HL-60/S4 (cell line): ENCODE measurements around the gene REN.

Experiments used
- in situ Hi-C: fragments of 300-500 bp; cut with MboI; formaldehyde crosslinking; loops from 2 replicates; pipeline ENCODE4 v1.14.3; 2022; ENCODE audit warnings: low sequenced_read_pairs

Gene REN

DNA sequence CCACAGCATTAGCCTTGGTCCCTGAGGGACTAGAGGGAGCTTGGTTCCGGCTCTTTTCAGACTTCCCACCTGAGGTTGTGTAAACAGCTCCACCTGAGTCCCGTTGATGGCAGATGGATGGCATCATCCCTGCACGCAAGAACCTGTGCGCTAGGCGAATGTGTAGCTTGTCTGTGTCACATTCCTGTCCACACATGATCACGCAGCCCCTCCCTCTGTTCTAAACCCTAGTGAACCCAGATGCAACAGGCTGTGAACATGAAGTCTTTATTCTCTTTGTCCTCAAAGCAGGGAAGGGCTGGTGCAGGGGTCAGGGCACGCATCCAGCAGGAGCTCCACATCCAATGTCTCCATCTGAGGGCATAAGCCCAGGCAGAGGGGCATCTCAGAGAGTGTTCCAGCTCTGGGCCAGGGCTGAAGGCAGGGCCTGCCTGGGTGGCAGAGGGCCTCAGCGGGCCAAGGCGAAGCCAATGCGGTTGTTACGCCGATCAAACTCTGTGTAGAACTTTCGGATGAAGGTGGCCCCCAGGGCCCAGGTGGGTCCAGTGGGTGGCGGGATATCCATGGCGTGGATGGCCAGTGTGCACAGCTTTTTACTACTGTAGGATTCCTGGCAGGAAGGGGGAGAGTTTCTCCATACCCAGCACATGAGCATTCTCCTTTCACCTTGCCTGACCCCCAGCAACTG, 11.4 kb downstream of the REN start:
- in situ Hi-C loops: no loop called here

DNA sequence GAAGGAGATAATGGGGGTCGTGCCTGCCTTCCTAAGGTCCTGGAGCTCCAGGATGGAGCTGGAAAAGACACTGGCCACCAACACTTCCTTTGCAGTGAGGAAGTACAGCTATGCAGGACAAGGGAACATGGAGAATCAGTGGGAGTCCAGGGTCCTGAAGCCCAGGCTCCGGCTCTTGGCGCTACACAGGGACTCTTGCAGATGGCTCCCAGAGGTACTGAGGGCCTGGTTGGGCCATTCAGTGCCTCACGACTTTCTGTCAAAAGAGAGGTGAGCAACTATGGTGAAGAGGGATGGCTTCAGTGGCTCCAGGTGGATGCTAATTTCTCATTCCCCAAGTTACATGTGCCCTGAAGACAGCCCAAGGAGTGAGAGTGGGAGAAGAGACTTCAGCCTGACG, 12.5 kb downstream of the REN start:
- in situ Hi-C loops: no loop called here

DNA sequence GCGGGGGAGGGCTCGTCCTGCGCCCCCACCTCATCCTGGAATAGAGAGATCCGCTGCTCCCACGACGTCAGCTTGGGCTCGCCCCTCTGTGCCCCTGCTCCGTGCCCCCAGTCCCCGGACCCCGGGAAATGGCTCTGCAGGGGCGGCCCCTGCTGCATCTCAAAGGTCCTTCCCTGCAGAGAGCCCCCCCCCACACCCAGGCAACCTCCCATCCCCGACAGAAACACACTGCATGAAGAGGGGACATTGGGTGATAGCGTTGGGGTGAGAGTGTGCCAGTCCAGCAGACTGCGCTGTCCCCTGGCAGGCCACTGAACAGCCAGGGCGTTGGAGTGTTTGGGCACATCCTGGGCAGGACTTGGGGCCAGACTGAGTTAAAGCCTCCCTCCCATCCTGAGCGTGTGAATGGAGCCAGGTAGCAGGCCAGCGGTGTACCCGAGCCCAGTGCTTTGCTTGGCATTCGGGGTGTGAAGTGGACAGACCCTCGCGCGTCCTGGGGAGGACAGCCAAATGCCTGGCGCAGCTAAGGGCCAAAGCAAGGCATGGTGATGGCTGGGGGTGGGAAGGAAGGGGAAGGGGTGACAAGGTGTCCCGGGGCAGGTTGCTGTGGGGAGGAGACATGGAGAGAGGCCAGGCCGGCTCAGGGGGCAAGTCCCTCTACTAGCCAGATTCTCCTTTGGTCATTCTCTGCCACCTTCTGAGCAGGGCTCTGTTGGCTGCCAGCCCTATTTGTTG, 13.7 kb downstream of the REN start:
- in situ Hi-C loops: no loop called here

DNA sequence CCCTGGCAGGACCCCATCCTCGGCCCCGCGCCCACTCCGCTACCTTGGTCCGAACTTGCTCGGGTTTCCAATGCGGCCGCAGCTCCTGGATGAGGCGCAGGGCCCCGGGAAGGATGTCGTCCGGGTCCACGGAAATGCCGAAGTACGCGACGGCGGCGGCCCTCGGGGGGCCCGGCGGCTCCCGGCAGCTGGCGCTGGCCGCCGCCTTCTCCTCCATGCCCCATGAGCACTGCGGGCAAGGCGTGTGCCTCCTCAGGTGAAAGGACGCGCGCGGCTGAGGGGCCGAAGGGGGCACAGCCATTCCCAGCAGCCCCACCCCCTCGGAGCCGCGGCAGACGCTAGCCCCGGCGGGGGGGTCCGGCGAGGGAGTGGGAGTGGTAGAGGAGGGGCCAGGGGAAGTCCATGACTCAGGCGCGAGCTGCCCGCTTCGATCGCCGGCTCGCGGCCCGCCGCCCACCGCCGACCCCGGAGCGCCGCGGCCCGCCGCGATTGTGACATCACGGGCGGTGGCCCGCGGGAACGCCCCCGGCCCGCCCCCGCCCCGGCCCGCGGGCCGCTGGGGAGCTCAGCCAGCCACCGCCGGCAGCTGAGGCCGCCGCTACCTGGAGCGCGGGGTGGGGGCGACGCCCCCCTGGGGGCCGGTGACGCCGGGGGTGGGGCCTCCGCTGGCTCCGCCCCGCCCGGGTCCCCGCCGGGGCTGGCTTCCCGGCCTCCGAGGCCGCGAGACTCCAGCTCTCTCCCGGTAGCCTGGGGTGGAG, 14.4 kb downstream of the REN start, which contains the start of gene ETNK2:
Gene ETNK2, minus strand, starts transcription at position 493 of the 758 bp plus-strand sequence. Its CDS starts 192 bp downstream, at position 301.
- in situ Hi-C loops: no loop called here

DNA sequence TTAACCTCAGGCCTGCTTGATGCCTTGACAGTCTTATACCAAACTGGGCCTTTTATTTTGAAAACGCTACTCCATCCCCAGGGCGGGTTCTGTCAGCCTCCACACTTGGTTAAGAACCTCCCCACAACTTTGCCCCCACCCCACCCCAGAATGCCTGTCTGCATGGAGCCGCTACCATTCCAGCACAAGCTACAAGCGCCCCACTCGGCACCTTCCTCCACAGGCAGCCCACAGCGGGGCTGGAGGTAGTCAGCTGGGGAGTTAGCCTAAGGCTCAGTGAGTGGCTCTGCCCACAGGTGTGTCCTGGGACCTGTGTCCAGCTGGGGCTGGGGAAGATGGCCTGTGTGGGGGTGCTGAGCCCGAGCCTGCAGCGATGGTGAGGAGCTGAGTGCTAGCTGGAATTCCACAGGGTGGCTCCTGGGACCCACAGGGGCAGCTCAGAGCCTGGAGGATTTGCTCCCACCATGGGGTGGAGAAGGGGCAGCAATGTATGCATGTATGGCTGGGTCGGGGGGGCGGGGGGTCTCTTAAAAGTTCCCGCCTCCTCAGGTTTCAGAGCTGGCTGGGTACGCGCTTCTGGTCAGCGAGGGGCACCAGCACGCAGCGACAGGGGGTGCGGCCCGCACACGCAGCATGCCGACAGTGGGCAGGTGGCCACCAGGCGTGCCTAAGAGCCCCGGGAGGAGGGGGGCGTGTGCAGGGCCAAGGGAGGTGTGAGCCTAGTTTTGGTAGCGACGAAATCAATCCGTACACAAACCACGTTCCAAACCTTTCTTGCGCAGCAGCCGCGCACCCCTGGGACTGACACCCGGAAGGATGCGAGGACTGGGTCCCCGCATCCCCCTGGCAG, 15.2 kb downstream of the REN start:
- in situ Hi-C loops: no loop called here

DNA sequence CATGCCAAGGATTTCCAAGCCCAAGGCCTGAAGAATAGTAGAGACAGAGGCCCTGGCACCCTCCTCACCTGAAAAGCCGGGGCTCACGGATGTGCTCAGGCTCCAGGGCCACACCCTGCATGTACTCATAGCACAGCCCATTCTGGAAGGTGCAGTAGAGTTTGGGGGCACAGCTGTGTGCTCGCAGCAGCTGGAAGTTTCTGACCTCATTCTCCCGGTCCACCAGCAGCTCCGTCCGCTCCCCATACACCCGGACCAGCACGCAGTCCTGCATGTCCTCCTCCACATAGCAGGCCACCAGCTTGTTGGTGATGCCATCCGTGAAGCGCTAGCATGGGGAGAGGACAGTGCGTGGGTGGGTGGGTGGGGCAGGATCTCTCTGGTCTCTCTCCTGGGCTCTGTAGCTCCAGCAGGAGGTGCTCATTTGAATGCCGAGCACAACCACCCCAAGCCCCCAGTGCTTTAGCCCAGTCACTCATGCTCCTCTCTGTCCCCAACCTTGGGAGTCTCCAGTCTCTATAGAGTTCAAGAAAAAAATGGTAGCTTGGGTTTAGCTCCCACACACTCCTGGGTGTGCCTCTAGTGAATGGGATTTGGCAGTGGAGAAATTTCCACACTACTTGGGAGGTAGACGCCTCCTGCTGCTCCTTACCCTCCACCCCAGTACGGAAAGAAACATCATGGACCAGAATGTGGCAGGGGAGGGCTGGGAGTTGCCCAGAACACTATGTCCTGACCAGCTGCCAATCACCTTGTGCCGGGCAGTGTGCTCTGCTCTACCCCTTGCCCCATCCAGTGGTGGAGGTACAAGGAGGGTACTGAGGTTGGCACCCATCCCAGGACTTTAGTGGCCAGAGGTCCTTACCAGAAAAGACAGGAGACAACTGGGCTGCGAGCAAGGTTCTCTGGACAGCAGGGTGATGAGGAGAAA, 16.2 kb downstream of the REN start:
- in situ Hi-C loops: loop anchor here (25.0 kb wide), 1 partner anchor 788 kb away; the partner anchor contains the start of gene FMOD

DNA sequence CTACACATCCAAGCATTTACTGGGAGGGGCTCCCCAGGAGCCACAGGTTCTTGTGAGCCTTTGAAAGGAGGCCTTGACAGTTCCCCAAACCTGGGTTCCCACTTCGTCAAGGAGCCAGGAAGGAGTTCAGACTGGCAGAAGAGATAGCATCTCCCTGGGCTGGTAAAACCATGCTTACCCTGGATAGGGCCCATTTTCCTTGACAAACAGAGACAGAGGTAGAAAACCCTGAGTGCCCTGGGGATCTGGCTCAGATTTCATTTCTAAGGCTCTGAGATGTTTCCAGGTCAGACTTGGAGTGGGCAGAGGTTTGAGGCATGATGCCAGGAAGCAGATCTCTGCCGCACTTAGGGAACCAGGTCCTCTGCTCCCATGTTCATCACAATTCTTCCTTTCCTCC, 17.0 kb downstream of the REN start:
- in situ Hi-C loops: loop anchor here (25.0 kb wide), 1 partner anchor 787 kb away; the partner anchor contains the start of gene FMOD

DNA sequence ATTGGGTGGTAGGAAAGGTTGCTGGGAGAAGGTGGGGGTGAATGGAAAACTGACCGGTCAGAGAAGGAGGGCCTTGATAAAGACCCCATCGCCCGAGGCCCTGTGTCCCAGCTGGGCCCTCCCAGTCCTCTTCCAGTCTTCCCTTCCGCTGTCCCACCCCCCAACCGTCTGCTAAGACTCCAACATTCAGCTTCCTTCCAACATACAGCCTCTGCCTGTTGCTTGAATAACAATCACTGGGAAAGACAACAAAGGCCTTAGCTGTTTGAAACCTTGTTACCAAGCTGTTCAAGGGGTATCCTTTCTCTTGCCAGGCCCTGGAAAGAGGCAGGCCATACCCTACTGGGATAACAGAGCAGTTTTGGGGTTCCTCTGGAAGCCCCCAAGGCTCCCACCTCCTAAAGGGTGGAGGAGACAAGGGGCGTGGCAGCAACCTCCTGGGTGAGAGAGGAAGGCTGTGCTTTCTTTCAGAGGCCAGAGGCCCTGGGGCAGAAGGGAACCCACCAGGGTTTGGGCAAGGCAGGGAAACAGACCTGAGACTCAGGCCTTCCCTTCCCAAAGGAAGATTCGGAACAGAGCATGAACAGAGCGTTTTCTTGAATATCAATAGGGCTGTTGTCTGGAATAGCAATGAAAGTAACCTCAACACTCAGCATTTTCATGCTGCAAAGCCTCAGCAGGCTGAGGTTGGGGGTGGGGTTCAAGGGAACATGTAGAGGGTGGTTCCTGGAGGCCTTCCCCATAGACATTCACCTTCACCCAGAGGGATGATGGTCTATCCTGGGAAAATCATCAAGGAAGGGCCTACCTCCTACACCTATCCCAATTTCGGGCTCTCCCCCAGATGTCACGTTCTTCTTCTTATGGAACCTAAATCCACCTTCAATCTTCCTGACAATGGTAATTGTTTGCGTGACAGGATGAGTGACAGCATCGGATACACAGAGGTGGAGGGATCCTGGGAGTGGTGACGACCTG, 18.4 kb downstream of the REN start:
- in situ Hi-C loops: loop anchor here (25.0 kb wide), 1 partner anchor 785 kb away; the partner anchor contains the start of gene FMOD

DNA sequence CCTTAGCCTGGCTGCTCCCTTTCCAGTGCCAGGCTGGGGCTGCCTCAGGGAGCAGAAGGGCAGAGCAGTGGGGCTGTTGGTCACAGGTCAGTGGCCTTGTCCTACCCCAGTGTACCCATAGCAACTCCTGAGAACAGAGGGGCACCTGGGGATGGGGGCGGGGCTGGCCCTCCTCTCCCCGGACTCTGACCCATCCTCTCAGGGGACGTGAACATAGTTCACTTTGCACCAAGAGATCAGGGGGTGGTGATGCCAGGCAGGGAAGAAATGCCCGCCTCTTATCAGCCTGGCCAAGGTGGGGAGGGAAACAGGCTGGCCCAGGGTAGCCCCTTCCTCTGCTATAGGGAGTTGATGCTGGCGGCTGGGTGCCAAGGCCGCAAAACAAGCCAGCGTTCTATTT, 19.2 kb downstream of the REN start:
- in situ Hi-C loops: loop anchor here (25.0 kb wide), 1 partner anchor 785 kb away; the partner anchor contains the start of gene FMOD

DNA sequence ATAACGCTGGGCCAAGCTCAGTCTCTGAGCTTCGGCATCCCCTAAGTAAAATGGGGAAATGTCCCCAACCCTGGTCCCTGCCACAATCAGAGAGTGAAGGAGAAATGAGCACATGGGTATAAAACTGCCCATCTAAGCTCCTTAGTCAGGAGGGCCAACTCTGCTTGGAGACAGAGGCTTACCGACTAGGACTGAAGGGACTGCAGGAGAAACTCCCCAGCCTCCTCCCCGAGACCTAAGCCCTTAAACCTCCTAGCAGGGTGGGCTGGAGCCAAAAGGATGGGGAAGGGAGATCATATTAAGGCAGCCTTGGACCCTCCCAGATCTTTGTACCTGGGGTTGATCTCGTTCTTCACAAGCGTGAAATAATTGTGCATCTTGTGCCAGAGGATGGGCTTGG, 19.8 kb downstream of the REN start:
- in situ Hi-C loops: loop anchor here (25.0 kb wide), 1 partner anchor 784 kb away; the partner anchor contains the start of gene FMOD

DNA sequence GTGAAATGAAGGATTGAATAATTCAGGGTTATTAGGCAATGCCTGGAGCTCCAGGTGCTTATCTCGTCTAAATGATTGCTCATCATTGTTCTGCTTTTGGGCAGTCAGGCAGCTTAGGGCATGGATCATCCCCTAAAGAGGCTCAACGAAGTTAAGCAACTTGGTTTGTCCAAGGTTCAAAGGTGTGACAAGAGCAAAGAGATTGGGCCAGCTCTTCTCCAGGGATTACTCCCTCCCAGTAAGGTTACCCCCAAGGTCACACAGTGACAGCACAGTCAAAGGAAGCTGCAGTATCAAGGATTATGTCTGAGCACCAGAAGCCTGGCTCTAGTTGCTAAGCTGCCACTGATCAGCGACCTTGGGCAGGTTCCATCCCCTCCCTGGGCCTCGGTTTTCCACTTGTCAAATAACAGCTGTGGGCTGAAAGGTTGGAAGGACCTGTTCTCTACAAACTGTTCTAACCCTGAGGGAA, 21.1 kb downstream of the REN start:
- in situ Hi-C loops: loop anchor here (25.0 kb wide), 1 partner anchor 783 kb away; the partner anchor contains the start of gene FMOD

DNA sequence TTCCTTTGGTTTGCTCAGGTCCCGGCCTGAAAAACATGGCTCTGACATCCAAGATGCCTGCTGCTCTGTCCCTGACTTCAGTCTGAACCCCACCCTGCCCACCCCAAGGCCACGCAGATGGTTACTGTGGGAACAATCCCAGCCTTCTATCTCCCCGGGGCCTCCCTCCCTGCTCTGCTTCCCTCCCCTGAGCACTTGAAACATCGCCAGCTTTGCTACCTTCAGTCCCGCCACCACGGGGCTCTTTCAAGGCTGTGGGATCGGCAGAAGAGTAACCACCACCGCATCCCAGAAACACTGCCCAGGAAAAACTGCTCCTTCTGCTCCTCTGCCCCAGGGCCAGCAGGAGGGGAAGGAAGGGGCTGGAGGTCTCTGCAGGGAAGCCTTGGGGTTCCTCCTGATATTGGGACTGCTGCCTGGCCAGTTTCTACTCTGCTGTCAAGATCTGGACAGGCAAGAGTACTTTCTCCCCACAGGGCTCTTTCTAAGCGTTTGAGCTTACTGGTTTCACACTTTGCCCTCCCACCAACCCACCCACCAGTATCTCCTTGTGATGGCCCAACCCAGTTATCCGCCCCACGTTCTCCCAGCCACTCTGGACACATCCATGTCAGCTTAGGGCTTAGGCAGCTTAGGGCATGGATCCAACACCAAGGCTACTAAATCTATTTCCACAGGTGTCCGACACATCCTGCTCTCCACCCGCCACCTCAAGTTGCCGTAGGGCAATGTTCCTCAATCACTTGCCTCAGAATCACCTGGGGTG, 22.7 kb downstream of the REN start:
- in situ Hi-C loops: loop anchor here (25.0 kb wide), 1 partner anchor 781 kb away; the partner anchor contains the start of gene FMOD

DNA sequence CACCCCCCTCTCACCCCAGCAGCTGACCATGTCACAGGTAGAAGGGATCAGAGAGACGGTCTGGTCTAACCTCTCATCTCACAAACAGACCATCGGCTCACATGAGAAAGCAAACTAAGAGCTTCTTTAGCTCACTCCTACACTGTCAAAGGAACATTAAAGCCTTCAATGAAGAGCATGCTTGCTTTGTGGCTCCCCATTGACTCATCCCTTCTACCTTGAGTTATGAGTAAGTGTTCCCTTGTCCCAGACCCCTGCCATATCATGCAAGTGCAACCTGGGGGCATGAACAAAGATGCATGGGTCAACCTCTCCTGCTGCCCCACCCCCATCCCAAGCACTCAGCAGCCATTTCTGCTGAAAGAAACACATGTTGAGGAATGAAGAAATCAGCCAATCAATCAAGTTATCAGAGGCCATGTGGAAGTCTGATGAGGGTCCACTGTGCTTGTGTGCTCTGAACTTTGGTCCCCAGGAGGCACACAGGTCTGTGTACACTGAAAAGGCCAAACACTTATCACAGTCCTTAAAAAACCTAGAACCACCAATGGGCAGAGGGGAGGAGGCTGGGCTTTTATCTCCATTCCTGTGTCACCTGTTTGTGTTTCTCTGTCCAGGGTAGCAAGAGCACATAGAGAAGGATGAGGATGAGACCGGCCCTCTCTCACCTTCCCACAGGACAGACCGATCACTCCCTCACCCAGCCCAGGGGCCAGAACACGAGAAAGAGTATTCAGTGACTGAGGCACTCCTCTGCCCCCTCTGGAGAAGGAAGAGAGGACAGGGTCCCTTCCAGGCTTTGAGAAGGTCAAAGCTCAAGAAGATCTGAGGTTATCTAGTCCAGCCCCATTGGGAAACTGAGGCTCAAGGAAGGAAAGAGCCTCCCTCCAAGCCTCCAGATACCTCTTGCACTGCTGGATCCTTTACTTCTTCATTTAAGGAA, 23.8 kb downstream of the REN start:
- in situ Hi-C loops: loop anchor here (25.0 kb wide), 1 partner anchor 780 kb away; the partner anchor contains the start of gene FMOD

DNA sequence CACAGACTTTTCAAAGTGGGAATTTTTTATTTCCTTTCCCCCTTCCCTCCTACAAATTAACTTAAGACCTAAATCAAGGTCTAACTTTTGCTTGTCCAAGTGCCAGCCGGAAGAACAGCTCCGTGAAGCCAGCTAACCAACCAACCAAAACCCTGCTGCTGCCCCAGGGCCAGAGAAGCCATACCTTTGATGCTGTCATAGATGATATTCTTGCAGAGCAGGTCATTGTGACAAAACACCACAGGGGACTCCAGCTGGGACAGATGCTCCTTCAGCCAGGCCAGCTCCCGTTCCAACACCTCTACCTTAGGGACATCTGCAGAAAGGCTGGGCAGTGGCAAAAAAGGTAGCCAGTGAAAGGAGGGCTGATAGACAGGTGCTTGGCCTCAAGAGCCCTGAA, 25.0 kb downstream of the REN start:
- in situ Hi-C loops: loop anchor here (25.0 kb wide), 1 partner anchor 779 kb away; the partner anchor contains the start of gene FMOD

DNA sequence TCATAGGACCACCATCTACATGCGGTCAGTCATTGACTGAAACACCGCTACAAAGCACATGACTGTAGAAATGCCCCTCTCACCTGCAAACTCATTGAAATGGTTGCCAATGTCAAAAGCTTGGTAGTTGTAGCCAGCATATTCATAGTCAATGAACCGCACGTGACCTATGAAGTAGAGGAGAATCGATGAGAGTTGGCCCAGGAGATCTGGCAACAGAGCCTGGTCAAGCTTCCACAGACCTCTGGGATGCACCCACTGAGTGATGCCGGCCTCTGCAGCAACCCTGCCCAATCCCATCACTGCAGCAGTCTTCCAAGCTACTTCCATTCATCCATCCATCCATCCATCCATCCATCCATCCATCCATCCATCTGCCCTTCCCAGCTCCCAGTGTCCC, 26.2 kb downstream of the REN start:
- in situ Hi-C loops: loop anchor here (25.0 kb wide), 1 partner anchor 778 kb away; the partner anchor contains the start of gene FMOD

DNA sequence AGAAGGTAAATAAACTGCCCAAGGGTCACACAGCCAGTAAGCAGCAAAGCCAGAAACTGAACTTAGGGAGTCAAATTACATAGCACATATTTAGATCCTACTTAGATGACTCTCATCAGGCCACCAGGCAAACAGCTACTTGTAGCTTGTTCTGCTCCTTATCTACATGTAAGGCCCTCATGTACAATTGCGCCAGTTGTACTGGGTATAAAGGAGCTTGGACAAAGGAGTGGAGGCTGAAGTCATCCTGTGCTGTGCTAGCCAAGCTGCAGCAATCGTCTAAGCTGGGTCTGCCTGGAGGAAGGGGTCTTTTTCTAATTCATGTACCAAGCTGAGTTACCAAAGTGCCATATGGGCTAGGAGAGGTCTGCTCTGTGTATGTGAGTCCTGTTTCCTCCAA, 27.0 kb downstream of the REN start:
- in situ Hi-C loops: loop anchor here (25.0 kb wide), 1 partner anchor 777 kb away; the partner anchor contains the start of gene FMOD
